Measurements from ENCODE around the gene FRMD7.

DNA sequence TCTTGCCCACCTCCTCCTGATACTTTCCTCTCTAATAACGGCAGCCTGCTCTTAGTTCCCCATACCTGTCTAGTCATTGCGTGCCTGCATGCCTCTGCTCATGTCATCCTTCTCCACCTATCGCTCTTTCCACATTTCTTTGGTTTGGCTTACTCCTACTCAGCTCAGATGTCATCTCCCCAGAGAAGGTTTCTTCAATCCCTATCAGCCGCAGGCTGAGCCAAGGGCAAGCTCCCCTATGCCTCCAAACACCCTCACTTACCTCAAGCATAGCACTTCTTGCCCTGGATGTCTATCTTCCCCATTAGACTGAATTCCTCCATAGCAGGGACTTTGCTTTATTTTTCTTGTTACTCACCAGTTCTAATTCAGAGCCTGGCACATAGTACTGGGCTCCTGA lies 26.6 kb downstream of the FRMD7 start:
- TF ChIP-seq, protein P1, sequence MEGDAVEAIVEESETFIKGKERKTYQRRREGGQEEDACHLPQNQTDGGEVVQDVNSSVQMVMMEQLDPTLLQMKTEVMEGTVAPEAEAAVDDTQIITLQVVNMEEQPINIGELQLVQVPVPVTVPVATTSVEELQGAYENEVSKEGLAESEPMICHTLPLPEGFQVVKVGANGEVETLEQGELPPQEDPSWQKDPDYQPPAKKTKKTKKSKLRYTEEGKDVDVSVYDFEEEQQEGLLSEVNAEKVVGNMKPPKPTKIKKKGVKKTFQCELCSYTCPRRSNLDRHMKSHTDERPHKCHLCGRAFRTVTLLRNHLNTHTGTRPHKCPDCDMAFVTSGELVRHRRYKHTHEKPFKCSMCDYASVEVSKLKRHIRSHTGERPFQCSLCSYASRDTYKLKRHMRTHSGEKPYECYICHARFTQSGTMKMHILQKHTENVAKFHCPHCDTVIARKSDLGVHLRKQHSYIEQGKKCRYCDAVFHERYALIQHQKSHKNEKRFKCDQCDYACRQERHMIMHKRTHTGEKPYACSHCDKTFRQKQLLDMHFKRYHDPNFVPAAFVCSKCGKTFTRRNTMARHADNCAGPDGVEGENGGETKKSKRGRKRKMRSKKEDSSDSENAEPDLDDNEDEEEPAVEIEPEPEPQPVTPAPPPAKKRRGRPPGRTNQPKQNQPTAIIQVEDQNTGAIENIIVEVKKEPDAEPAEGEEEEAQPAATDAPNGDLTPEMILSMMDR (conservative IDR thresholded peaks at IDR 0.05; ENCODE audit: low read depth in 2 of 2) = no peak
- no peak for TF ChIP-seq POLR2AphosphoS5 (IDR thresholded peaks at IDR 0.05; ENCODE audit: low read depth)

Data from GM23338 (cell line).